Right hindlimb (tissue), 1 donor: Measurements from ENCODE around the gene ARPC4.
"Not testable (repeated sequence)": the region's sequence is repeated elsewhere in the genome, so short reads cannot be mapped to it uniquely, and the experiment has no call there.

ENCODE experiments used
- DNase-seq: peaks from one replicate; pipeline ENCODE4 v3.0.0-alpha.2; 2018

Gene ARPC4

DNA sequence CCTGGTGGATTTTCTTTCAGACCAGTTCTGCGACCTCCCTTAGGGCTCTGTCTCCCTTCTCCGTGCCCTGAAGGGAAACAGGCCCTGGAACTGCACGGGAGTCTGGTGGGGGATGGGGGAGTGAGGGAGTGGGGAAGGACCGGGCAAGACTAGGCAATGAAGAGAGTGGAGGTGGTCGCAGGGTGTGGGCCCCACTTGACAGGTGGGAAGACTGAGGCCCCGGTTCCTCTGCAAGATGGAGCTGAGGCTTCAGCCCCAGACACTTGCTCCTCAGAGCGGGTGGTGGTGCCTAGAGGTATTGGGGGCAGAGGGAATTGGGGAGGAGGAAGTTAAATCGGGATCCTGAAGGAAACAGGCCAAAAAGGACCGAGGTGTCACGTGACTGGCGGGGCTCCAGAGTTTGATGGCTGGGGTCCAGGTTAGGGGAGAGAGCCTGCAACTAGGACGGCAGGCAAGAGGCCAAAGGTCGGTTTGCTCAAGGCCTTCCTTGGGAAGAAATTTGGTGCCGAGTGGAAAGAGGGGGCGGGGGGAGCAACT, 22.5 kb upstream of the ARPC4 start:
- peak; percentile 85 for DNase-seq

GRCh38 chr3:9771007-9771406, 21.9 kb upstream of the ARPC4 start:
- not testable (repeated sequence) for DNase-seq

DNA sequence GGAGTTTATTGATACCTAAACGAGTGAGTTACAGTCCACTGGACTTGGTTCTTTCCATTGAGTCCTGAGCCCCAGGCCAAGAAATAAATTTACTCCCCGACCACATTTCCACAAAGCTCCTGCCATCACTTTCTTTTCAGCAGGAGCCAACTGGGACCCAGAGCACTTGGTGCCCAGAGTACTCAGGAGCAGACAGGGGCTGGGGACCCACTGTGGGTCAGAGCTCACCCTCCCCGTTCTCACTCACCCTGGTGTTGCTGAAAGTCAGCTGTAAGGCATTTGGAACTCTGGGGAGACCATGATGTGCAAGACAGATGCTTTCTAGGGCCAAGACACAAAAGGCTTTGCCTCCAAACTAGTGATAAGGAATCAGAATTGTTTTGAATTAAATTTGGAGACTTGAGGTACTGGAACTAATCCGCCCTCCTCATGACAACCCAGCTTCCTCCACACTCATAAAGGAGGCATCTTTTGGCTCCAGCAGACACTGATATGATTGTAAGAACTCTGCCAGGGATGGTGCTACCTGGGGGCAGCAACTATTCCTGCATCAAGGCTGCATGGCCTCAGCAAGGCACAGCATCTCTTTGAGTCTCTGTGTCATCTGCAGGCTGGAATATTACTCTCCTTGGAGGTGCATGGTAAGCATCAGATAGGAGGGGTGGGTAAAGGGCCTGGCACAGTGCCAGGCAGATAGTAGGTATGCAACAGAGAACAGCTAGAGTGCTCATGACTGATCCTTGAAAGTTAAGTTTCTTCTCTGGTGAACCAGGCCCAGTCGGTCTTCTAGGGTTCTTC, 15.8 kb upstream of the ARPC4 start:
- DNase-seq, result no peak

- no peak for DNase-seq
Measured at GRCh38 chr3:9777694-9778021, 15.2 kb upstream of the ARPC4 start.

DNA sequence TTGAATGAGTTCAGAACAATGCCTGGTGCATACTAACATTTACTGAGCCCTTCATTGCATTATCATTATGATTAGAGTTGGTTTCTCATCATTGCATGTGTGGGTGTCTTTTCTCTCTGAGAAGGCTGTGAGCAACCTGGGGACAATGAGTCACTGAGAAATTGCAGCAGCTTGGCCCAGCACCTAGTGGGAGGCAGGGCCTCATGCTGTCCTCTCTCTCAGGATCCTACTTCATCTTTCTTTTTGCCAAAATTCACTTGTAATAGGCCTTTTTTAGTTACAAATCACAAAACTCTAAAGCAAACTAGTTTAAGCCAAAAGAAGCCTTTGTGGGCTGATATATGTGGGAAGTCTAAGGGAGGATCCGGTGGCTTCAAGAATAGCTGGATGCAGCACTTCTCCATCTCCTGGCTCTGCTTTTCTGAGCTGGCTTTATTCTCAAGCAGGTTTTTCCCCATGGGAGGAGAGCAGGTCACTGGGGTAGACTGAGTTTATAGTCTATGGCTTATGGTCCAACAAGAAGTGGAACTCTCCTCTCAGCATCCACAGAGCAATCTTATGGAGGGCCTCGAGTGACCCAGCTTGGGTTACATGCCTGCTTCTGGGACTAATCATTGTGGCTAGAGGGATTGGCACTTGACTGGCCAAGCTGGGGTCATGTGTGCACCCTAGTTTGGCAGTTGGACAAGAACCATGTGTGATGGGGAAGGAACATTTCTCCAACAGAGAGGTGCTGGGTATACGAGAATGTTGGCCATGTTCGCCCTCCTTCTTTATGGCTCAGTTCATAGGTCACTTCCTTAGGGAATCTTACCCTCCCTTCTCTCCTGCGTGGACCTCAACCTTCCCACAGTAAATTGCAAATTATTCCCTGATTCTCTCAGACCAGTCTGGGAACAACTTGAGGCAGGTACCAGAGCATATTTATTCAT, 14.5 kb upstream of the ARPC4 start:
- no peak for DNase-seq

DNA sequence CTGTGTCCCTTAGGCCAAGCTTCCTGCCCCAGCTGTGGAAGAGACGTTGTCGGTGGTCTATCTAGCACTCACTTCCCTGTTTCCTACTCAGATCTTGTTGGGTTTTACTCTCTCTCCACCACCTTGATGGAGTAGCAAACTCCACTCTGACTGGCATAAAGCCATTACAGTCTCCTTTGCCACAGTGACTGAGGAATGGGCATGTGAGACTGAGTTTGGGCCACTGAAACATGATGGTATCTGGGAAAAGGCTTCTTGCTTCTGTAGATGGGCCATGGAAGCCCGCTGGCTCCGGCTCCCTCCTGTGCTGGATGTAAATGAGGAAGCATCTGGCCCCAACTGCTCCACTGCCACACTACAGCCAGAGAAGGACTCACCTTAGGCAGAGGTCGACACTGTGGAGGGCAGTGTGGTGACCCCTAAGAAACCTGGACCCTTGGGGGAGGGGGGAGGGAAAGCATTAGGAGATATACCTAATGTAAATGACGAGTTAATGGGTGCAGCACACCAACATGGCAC, 13.7 kb upstream of the ARPC4 start:
- no peak for DNase-seq

- no peak for DNase-seq
Measured at GRCh38 chr3:9779721-9780457, 13.0 kb upstream of the ARPC4 start.

DNA sequence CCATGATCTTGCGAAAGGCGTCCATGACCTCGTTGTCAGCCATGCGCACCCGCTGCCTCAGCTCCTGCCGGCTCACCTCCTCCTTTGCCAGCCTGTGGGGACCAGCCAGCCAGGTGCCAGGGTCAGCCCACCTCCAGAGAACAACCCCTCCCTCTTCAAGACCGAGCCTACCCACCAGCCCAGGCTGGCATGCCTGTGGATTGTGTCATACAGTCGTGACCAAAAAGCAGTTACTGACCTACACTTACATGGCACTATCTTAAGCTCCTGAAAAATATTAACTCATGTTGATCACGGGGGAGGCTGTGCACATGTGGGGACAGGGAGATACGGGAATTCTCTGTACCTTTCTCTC, 12.4 kb upstream of the ARPC4 start:
- DNase-seq, result no peak

GRCh38 chr3:9780910-9781309, 12.0 kb upstream of the ARPC4 start:
- DNase-seq, result no peak

DNA sequence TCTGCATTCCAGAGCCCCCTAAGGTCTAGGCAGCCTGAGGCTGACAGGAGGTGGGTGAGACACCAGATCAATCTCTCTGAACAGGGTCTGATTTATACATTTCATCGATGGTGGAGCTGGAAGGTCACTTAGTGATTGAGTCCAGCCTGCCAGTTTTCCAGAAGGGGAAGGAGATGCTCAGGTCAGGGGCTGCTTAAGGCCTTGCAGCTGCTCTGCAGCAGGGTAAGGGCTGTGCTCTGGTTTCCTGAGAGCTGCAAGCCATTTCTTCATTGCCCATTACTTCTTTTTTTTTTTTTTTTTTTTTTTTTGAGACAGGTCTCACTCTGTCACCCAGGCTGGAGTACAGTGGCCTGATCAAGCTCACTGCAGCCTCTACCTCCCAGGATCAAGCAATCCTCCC, 11.3 kb upstream of the ARPC4 start:
- DNase-seq, result no peak

DNA sequence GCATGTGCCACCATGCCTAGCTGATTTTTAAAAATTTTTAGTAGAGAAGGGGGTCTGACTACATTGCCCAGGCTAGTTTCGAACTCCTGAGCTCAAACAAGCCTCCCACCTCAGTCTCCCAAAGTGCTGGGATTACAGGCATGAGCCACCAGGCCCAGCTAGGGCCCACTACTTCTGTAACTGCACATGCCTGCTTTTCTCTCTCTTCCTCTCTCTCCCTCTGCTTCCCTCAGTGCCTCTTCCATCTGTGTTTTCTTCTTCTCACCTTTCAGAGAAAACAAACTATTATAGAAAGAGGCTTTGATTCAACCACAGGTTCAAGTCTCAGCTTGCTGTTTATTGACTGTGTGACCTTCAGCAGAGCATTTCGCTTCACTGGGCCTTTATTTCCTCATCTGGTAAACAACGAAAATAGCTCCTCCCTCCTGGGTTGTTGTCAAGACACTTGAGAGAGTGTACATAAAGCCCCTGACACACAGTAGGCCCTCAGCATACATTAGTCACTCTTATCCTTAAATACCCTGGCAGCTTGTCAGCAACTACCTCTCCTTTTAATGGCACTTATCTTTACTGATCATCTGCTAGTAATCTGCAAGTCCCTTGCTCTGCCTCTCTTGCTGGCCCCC, 10.8 kb upstream of the ARPC4 start:
- DNase-seq, result no peak

- DNase-seq, result no peak
Measured at GRCh38 chr3:9782770-9783169, 10.1 kb upstream of the ARPC4 start.

DNA sequence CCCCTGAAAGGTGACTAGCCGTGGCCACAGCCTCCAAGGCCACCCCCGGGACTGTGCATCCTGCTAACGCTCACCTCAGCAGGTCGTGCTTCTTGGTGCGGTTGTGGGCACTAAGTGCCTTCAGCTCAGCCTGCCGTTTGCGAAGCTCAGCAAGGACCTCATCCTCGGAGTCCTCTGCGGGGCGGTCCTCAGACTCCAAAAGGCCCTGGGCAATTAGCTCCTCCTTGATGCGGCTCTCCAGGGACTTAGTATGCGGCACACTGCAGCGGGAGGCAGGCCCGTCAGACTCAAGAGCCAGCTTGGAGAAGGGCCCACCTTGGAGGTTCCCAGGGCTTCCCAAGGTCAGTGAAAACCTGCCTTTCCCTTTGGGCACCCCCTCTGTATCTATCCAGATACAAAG, 8.9 kb upstream of the ARPC4 start:
- DNase-seq, result no peak

- DNase-seq, result no peak
Measured at GRCh38 chr3:9784965-9785364, 7.9 kb upstream of the ARPC4 start.

DNA sequence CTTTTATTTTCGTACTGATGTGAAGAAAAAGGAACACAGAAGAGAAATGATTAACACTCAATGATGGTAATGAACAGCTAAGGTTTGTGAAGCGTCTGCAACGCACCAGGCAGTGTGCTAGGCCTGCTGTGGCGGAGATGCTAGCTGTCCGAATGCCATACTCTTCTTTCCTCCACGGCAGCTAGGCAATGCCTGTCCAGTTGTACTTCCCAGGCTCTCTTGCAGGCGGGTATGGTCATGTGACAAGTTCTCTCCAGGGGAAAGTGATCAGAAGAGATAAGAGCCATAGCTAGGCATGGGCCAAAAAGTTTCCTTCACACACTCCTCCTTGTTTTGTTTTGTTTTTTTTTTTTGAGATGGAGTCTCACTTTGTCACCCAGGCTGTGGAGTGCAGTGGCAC, 7.3 kb upstream of the ARPC4 start:
- no peak for DNase-seq

DNA sequence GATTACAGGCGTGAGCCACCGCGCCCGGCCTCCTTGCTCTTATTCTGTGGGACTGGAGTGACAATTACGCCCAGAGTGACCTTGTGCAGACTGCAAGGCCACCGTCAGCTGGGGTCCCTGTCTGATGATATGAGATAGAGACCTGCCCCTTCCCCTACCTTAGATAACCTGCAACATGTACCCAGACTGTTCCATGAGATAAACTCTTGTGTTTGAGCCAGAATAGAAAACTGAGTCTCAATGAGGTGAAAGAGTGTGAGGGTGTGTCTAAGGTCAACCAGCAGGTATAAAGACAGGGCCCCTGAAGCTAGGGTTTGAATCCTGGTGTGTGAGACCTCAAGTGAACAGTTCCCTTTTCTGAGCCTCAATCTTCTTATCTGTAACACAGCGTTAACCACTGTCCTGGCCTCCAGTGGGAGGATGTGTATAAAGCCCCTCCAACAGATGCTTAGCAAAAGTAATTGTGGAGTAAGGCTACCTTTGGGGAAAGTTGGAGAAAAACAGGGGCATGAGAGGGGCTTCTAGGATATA, 6.6 kb upstream of the ARPC4 start:
- DNase-seq, result no peak

GRCh38 chr3:9786825-9787669, 5.8 kb upstream of the ARPC4 start:
- no peak for DNase-seq

DNA sequence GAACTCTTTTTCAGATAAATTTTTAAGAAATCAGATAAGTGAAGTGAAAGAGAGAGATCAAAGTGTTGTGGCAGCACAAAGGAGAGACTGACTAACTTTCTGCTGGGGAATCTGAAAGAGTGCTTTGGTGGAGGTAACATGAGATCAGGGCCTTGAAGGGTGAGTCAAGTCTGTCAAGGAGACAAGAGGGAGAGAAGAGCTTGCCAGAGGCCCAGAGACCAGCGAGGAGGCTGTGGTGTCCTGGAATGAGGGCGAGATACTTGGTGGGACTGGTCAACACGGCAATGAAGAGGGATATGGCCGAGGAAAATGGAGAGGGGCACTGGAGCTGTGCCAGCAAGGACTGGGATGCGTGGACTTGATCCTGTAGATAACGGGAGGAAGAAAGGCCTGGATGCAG, 5.2 kb upstream of the ARPC4 start:
- DNase-seq, result no peak

DNA sequence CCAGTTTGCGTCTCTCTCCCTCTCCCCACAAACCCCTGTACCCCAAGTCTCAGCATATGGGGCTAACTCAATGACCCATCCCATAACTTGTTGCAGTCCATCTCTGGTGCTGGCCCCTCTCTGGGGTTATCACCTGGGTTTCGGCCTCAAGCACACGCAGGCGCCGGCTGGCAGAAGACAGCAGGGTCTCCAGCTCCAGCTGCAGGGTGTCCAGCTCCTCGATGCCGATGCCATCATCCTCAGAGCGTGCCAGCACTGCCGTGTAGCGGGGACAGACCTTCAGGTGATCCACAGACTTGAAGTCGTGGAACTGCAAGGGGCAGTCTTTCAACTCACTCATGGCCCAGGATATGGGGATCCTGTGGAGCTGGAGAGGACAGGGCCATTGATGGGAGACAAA, 1.8 kb upstream of the ARPC4 start:
- no peak for DNase-seq

DNA sequence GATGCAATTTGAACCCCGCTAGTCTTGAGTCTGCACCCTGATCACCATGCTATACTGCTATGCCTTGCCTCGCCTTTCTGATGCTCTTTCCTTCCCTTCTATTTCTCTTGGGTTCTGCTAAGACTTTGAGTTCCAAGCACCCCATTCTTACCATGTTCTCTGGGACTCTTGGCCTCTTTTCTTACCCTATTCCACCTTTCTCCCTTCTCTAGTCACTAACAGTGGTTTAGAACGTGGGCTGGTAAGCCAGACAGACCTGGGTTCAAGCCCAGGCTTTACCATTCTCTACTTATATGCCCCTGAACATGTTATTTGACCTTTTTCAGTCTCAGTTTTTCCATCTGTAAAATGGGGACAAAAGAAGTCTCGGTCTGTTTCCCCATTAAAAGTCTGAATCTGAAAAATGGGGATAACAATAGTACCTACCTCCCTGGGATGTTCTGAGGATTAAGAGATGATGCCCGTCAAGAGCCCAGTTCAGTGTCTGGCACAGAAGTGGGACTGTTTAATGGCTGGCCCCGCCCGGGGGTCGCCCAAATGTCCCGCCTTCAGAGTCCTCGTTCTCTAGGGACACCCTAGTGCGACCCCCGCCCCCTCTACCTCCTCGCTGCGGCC, 985 bp upstream of the ARPC4 start:
- no peak for DNase-seq
